DMS53 (cell line): ENCODE results near the gene FSTL5.
A peak's percentile ranks its signal among the peaks of the same experiment; 100 is the strongest.

ENCODE experiments used
- DNase-seq: peaks from one replicate; lab custom pipeline; 2025; lab: John Stamatoyannopoulos, UW

FSTL5 gene

GRCh38 chr4:161936625-161937550 is 226.9 kb downstream of the FSTL5 start:
- peak; percentile 4 for DNase-seq

- DNase-seq = no peak
These were observed 232.7 kb downstream of the FSTL5 start for GRCh38 chr4:161931089-161931488.

- peak; percentile 4 for DNase-seq
These were observed 233.8 kb downstream of the FSTL5 start for GRCh38 chr4:161929956-161930355.

GRCh38 chr4:161926033-161926828 is 237.6 kb downstream of the FSTL5 start:
- peak; percentile 48 for DNase-seq

DNA sequence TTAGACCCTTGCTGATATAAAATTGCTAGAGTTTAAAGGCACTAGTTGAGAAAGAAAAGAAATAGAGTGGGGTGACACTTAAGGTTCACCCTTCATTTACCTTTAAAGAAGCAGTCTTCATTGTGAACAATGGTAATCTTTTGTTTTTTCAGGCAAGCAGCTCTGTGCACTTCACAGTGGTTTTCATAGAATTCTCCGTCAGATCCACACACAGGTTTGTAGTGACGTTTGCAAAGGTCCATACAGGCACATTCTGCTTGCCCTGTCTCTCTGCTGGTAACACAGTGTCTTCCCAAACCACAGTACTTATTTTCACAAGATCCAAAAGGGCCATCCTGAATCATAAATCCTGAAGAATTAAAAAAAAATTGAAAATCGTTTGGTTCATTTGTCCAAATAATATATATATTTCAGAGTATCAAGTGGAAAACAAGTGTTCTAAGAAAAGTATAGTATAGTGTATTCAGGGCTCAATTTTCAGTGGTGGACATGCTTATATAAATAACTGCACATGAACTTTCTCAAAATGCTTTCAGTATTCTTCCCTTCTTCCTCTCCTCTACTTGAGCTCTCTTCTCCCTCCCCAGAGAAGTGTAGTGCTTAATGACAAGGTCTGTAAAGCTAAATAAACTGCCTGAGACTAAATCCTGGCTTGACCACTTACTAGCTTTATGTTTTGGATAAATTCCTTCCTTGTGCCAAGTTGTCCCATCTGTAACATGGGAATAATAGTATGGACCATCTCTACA is 243.3 kb downstream of the FSTL5 start:
- DNase-seq = peak; percentile 50

- peak; percentile 20 for DNase-seq
These were observed 244.2 kb downstream of the FSTL5 start for GRCh38 chr4:161919442-161920220.

GRCh38 chr4:161916035-161916434 is 247.8 kb downstream of the FSTL5 start:
- no peak for DNase-seq

DNA sequence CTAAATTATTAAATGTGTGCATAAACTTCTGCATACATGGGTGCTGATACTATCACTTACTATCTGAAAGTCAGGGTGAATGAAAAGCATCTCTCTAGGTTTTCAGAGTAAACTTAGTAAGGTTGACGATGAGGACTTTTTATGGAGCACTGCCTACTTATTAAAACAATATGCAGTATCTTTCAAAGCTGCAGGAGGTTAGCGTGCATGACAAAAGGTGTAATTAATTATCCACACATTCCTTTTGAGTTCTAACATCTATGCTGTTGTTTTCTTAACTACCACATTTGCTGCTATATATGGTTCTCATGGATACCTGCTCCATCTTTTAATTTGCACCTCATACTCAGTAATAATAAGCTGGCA is 256.2 kb downstream of the FSTL5 start:
- DNase-seq = no peak

- no peak for DNase-seq
These were observed 256.8 kb downstream of the FSTL5 start for GRCh38 chr4:161906836-161907589.

DNA sequence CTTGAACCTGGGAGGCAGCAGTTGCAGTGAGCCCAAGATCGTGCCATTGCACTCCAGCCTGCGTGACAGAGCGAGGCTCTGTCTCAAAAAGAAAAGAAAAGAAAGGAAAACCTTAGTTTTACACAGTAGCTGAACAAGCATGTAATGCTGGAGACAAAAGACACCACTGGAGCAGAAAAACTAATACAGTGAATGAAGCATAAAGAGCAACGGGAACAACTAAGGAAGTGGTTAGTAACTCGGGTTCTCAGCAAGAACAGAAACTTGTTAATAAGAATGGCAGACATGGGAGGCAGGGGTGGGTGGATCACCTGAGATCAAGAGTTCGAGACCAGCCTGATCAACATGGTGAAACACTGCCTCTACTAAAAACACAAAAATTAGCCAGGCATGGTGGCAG is 263.7 kb downstream of the FSTL5 start:
- DNase-seq = no peak

DNA sequence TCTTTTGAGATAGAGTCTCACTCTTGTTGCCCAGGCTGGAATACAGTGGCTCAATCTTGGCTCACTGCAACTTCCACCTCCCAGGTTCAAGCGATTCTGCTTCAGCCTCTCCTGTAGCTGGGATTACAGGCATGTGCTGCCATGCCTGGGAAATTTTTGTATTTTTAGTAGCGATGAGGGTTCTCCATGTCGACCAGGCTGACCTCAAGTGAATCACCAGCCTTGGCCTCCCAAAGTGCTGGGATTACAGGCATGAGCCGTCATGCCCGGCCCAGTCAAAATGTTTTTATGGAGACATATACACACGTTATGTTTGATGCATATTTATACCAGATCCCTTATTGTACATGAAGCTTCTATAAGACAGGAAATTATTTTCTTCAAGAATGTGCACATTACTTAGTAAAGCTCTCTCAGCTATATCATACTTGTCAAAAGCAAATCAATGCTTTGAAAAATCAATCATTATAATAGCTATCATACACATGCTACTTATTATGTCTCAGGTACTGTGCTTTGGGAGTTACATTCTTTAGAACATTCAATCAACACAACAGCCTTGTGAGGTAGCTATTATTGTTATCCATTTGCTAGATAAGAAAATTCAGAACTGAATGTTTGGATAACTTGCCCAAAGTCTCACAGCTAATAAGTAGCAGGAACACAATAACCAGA is 269.2 kb downstream of the FSTL5 start:
- DNase-seq = peak; percentile 16

- peak; percentile 53 for DNase-seq
These were observed 269.8 kb downstream of the FSTL5 start for GRCh38 chr4:161894014-161894413.

- peak; percentile 21 for DNase-seq
These were observed 270.2 kb downstream of the FSTL5 start for GRCh38 chr4:161893566-161893965.

- DNase-seq = peak; percentile 85
These were observed 270.8 kb downstream of the FSTL5 start for GRCh38 chr4:161892951-161893350.

DNA sequence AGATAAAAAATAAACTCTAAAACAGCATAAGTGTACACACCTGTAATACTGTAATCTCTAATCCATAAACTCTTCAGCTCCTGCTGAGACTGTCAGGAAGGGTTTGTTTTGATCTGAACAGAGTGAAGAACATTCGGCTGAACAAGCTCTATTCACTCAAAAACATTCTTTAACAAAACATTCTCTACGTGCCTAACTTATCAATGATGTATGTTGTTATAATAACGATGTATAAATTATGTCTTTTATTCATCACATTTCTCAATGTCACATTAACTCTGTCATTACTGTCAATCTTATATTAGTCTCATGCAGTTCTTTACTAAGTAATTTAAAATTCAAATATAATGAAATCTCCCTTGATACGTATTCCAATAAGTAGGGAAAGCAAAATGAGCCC is 280.6 kb downstream of the FSTL5 start:
- no peak for DNase-seq

DNA sequence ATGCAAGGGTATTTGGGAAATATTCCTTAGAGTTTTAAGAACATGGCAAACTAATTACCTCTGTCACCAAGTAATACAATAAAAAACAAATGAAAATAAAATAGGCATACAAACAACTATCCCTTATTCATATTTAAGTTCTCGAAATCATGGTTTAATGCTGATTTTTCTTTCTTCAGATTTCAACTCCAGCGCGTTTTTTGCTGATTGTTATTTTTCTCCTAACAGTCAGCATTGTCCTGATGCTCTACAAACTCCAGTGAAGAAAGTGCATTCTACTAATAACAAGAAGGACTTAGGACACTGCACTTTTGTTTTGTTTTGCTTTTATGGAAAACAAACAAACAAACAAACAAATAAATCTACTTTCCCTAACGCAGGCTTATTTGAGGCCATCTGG is 282.4 kb downstream of the FSTL5 start:
- DNase-seq = no peak

- no peak for DNase-seq
These were observed 294.3 kb downstream of the FSTL5 start for GRCh38 chr4:161869511-161869910.

DNA sequence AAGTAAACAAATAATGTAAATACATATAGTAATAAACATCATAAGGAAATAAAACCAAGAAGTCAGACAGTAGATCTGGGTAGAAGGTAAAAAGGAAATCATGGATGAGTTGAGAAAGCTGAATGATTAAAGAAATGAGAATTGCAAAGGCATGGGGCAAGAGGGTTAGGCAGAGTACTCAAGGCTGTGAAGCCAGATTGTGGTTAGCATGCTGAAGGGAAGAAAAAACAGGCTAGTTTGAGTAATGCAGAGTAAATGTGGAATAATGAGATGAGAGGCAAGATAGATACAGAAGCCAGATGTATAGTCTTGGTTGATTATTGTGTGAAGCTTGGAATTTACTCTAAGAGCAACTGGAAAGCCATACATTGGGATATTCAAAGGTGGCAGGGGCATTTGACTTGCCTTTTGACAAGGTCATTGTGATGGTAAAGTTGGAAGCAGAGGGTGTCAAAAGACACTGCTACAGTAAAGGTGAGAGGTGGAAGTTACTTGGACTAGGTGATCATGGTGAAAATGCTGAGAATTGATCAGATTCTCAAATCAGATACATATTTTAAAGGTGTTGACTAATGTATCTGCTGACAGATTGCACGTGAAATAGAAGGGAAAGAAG is 307.0 kb downstream of the FSTL5 start:
- no peak for DNase-seq

GRCh38 chr4:161850631-161851030 is 313.2 kb downstream of the FSTL5 start:
- DNase-seq = no peak

GRCh38 chr4:161841759-161842158 is 322.0 kb downstream of the FSTL5 start:
- peak; percentile 16 for DNase-seq
